ENCODE results near the gene IGSF6.
A peak's percentile ranks its signal among the peaks of the same experiment; 100 is the strongest.

Gene IGSF6

GRCh38 chr16:21599122-21600030 is 53.0 kb downstream of the IGSF6 start, which contains the start of gene METTL9 (continued):
- no peak for TF ChIP-seq ZNF792 (tag by site-specific recombination; IDR thresholded peaks at IDR 0.05)
- no peak for TF ChIP-seq SETDB1 (IDR thresholded peaks at IDR 0.05; ENCODE audit: insufficient read length, low read length)
- no peak for TF ChIP-seq ZNF248 (tag by site-specific recombination; IDR thresholded peaks at IDR 0.05)

- H3K27ac ChIP-seq (ENCODE audit: extremely low read depth, low read depth, low read length): peak overlapping the region; percentile 93; the same call in 1 of the 2 replicates
- H3K9me3 ChIP-seq (ENCODE audit: control insufficient read depth, insufficient read depth, low read depth, low read length): no peaks in the 10 kb centered on the region
- peak overlapping the region; percentile 90 for H3K4me3 ChIP-seq (ENCODE audit: low read depth, low read length)
- peaks cover 8% of the 10 kb centered on the region for H3K4me1 ChIP-seq (ENCODE audit: control insufficient read depth, insufficient read depth, low read length)
- 0 out of 2 replicates have a peak, but pooled peaks have one; percentile 51 for TF ChIP-seq ZBTB20 (tag by site-specific recombination; IDR thresholded peaks at IDR 0.05)
- TF ChIP-seq ZBTB8A (tag by site-specific recombination; IDR thresholded peaks at IDR 0.05): no peak
- TF ChIP-seq ZNF335 (tag by site-specific recombination; conservative IDR thresholded peaks at IDR 0.05): peak; percentile 75
- 0 out of 2 replicates have a peak, but pooled peaks have one; percentile 2 for TF ChIP-seq ZBTB21 (tag by site-specific recombination; IDR thresholded peaks at IDR 0.05)
- CTCF ChIA-PET: interaction anchor here (0.6 to 0.8 kb wide), 2 partner anchors 10 to 40 kb away, joined by 3 to 4 read pairs; no protein-coding TSS in a partner anchor
- POLR2A ChIA-PET: interaction anchor here (0.6 kb wide), 1 partner anchor 1912 kb away, joined by 5 read pairs; no protein-coding TSS in a partner anchor
- no peaks in the 10 kb centered on the region; a peak in 1 of 3 replicates for H3K36me3 ChIP-seq (ENCODE audit: control insufficient read depth in 2 of 2, insufficient read depth in 1 of 2, low read length in 2 of 2)
Measured at GRCh38 chr16:21598701-21599121, 53.7 kb downstream of the IGSF6 start.

- no peak overlapping the region; the same call in 1 of the 2 replicates for H3K4me3 ChIP-seq (ENCODE audit: low read depth, low read length)
- H3K27ac ChIP-seq (ENCODE audit: extremely low read depth, low read depth, low read length): no peak overlapping the region
- POLR2A ChIA-PET: interaction anchor here (0.6 to 0.7 kb wide), 2 partner anchors 8 to 1913 kb away, joined by 3 to 5 read pairs; no protein-coding TSS in a partner anchor
- H3K4me1 ChIP-seq (ENCODE audit: control insufficient read depth, insufficient read depth, low read length): peaks cover 8% of the 10 kb centered on the region
- no peaks in the 10 kb centered on the region; a peak in 1 of 3 replicates for H3K36me3 ChIP-seq (ENCODE audit: control insufficient read depth in 2 of 2, insufficient read depth in 1 of 2, low read length in 2 of 2)
- no peaks in the 10 kb centered on the region for H3K9me3 ChIP-seq (ENCODE audit: control insufficient read depth, insufficient read depth, low read depth, low read length)
- CTCF ChIA-PET: interaction anchor here (0.6 to 0.8 kb wide), 2 partner anchors 41 to 64 kb away, joined by 3 read pairs; no protein-coding TSS in a partner anchor
- TF ChIP-seq ZBTB17 (tag by site-specific recombination; IDR thresholded peaks at IDR 0.05): no peak
- TF ChIP-seq ZNF155 (tag by site-specific recombination; IDR thresholded peaks at IDR 0.05): no peak
- TF ChIP-seq PRDM2 (tag by site-specific recombination; IDR thresholded peaks at IDR 0.05; ENCODE audit: borderline replicate concordance): no peak
- TF ChIP-seq, protein P1, sequence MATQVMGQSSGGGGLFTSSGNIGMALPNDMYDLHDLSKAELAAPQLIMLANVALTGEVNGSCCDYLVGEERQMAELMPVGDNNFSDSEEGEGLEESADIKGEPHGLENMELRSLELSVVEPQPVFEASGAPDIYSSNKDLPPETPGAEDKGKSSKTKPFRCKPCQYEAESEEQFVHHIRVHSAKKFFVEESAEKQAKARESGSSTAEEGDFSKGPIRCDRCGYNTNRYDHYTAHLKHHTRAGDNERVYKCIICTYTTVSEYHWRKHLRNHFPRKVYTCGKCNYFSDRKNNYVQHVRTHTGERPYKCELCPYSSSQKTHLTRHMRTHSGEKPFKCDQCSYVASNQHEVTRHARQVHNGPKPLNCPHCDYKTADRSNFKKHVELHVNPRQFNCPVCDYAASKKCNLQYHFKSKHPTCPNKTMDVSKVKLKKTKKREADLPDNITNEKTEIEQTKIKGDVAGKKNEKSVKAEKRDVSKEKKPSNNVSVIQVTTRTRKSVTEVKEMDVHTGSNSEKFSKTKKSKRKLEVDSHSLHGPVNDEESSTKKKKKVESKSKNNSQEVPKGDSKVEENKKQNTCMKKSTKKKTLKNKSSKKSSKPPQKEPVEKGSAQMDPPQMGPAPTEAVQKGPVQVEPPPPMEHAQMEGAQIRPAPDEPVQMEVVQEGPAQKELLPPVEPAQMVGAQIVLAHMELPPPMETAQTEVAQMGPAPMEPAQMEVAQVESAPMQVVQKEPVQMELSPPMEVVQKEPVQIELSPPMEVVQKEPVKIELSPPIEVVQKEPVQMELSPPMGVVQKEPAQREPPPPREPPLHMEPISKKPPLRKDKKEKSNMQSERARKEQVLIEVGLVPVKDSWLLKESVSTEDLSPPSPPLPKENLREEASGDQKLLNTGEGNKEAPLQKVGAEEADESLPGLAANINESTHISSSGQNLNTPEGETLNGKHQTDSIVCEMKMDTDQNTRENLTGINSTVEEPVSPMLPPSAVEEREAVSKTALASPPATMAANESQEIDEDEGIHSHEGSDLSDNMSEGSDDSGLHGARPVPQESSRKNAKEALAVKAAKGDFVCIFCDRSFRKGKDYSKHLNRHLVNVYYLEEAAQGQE (tag by site-specific recombination; IDR thresholded peaks at IDR 0.05): no peak
- no peak for TF ChIP-seq ZNF311 (tag by site-specific recombination; IDR thresholded peaks at IDR 0.05; ENCODE audit: borderline replicate concordance)
- no peak for TF ChIP-seq INSM2 (tag by site-specific recombination; IDR thresholded peaks at IDR 0.05)
- TF ChIP-seq PRDM4 (tag by site-specific recombination; IDR thresholded peaks at IDR 0.05): no peak
- no peak for TF ChIP-seq ZNF548 (tag by site-specific recombination; IDR thresholded peaks at IDR 0.05)
- no peak for TF ChIP-seq ZNF146 (tag by site-specific recombination; IDR thresholded peaks at IDR 0.05)
- TF ChIP-seq SETDB1 (IDR thresholded peaks at IDR 0.05; ENCODE audit: insufficient read length, low read length): no peak
- TF ChIP-seq ZNF549 (tag by site-specific recombination; IDR thresholded peaks at IDR 0.05): no peak
Measured at GRCh38 chr16:21598206-21598605, 54.2 kb downstream of the IGSF6 start.

Data from HEK293 (cell line).